Suprapubic skin (tissue), 4 donors: Measurements from ENCODE around the gene BPIFB2.

Experiments used
- CTCF ChIP-seq, 2 donors: fragments of 200-600 bp in 1 of 2; fragments of 450-650 bp in 1 of 2; sonication (generic) in 1 of 2; IDR thresholded peaks; one replicate each; pipeline ENCODE4 v1.5.1; 2016 to 2019; ENCODE audit warnings: antibody characterized with exemption in 2 of 2, mild to moderate bottlenecking in 1 of 2, moderate library complexity in 1 of 2
- POLR2A ChIP-seq, 2 donors: fragments of 450-650 bp; IDR thresholded peaks; one replicate each; pipeline ENCODE4 v1.6.1; 2017; ENCODE audit warnings: antibody characterized with exemption in 2 of 2, mild to moderate bottlenecking in 2 of 2, moderate library complexity in 2 of 2
- POLR2AphosphoS5 ChIP-seq, 3 donors: sonication (generic); formaldehyde crosslinking; IDR thresholded peaks; one replicate each; pipeline ENCODE4 v1.6.1; 2017; ENCODE audit warnings: antibody characterized with exemption in 3 of 3

DNA sequence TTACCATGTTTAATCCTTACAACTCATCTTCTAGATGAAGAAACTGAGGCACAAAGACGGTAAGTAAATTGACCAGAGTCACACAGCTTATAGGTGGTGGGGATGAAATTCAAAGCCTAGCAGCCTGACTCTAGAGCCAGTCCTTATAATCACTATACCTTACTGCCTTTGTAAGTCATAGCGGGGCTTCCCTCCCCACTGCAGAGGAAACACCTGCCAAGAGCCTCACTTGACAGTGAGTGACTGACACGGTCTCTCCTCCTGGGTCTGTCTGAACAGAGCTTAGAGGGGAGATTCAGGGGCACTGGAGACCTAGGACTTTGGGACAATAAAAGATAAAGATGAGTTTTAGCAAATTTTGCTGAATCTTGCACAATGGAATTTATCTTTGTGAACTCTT lies 16.1 kb upstream of the BPIFB2 start:
- TF ChIP-seq CTCF (IDR thresholded peaks at IDR 0.05), result no peak
- no peak for TF ChIP-seq POLR2A (IDR thresholded peaks at IDR 0.05)
- TF ChIP-seq POLR2AphosphoS5 (IDR thresholded peaks at IDR 0.05), result no peak
